ENCODE data around the gene BICDL1. TPM values are rescaled to one million over a fixed set of nuclear protein-coding genes. Genes with fewer than 3 reads are reported as not detected.

Gene BICDL1
- total RNA-seq, 3 donors from 2014 or later = 6.7 to 10.6 (median 6.8) TPM

GRCh38 chr12:120121766-120122293 is 132.8 kb downstream of the BICDL1 start:
- ATAC-seq = no peak
- TF ChIP-seq CTCF (IDR thresholded peaks at IDR 0.05) = no peak
- H3K9me3 ChIP-seq = no peaks in the 10 kb centered on the region
- H3K4me3 ChIP-seq = no peak overlapping the region
- H3K4me1 ChIP-seq (ENCODE audit: low read depth) = peaks cover 15% of the 10 kb centered on the region
- no peak for DNase-seq
- intact Hi-C loops (cut with DNase I, micrococcal nuclease) = no loop called here
- no peaks in the 10 kb centered on the region for H3K36me3 ChIP-seq (ENCODE audit: low read depth)

GRCh38 chr12:120125029-120125428 is 136.0 kb downstream of the BICDL1 start:
- intact Hi-C loops (cut with DNase I, micrococcal nuclease) = no loop called here
- H3K9me3 ChIP-seq = no peaks in the 10 kb centered on the region
- H3K36me3 ChIP-seq (ENCODE audit: low read depth) = peaks cover 8% of the 10 kb centered on the region
- no peak for TF ChIP-seq CTCF (IDR thresholded peaks at IDR 0.05)
- no peak for DNase-seq
- H3K4me1 ChIP-seq (ENCODE audit: low read depth) = no peaks in the 10 kb centered on the region
- H3K4me3 ChIP-seq = no peak overlapping the region
- no peak for ATAC-seq

GRCh38 chr12:120125792-120126634 is 137.0 kb downstream of the BICDL1 start:
- no peak for TF ChIP-seq CTCF (IDR thresholded peaks at IDR 0.05)
- no peak for DNase-seq
- Histone ChIP-seq H3K4me3 (no peak overlapping the region), H3K4me1 (ENCODE audit: low read depth) (no peaks in the 10 kb centered on the region), H3K9me3 (no peaks in the 10 kb centered on the region), H3K36me3 (ENCODE audit: low read depth) (peaks cover 8% of the 10 kb centered on the region)
- ATAC-seq = no peak
- intact Hi-C loops (cut with DNase I, micrococcal nuclease) = no loop called here

- DNase-seq = no peak
- no peak for TF ChIP-seq CTCF (IDR thresholded peaks at IDR 0.05)
- Histone ChIP-seq H3K4me1 (ENCODE audit: low read depth) (no peaks in the 10 kb centered on the region), H3K36me3 (ENCODE audit: low read depth) (peaks cover 14% of the 10 kb centered on the region), H3K9me3 (no peaks in the 10 kb centered on the region), H3K4me3 (no peak overlapping the region)
- ATAC-seq = peak; percentile 36
- intact Hi-C loops (cut with DNase I, micrococcal nuclease) = no loop called here
Observed at GRCh38 chr12:120126635-120127005, 137.6 kb downstream of the BICDL1 start.

- ATAC-seq (no peak), DNase-seq (no peak)
- intact Hi-C loops (cut with DNase I, micrococcal nuclease) = no loop called here
- no peaks in the 10 kb centered on the region for H3K4me1 ChIP-seq (ENCODE audit: low read depth)
- H3K9me3 ChIP-seq = no peaks in the 10 kb centered on the region
- H3K4me3 ChIP-seq = no peak overlapping the region
- no peak for TF ChIP-seq CTCF (IDR thresholded peaks at IDR 0.05)
- peaks cover 24% of the 10 kb centered on the region for H3K36me3 ChIP-seq (ENCODE audit: low read depth)
Observed at GRCh38 chr12:120130011-120130410, 141.0 kb downstream of the BICDL1 start.

All from mucosa of descending colon (tissue), 3 donors.